Panc1 (cell line): ENCODE data around the gene NTRK3. TPM values are rescaled to one million over a fixed set of nuclear protein-coding genes. Genes with fewer than 3 reads are reported as not detected.

ENCODE experiments used
- ATAC-seq: fragments of 200-7000 bp; cut with Tn5 transposase; 2 replicates; pipeline ENCODE4 v1.9.1; 2020; ENCODE audit warnings: mild to moderate bottlenecking, moderate library complexity
- BruUV-seq: library from RNA; stranded (reverse); fragments of 400-500 nt; replicated peaks from 2 replicates; lab custom pipeline; 2021; lab: Mats Ljungman, UMichigan
- CTCF ChIA-PET: fragments of 300-600 bp; sonication (Branson Sonifier 250); formaldehyde crosslinking; loops from one replicate; lab custom pipeline; 2022; ENCODE audit warnings: antibody characterized with exemption; lab: Charles Lee
- POLR2A ChIA-PET: fragments of 300-600 bp; sonication (Branson Sonifier 250); formaldehyde crosslinking; loops from one replicate; lab custom pipeline; 2022; ENCODE audit warnings: antibody characterized with exemption; lab: Charles Lee
- DNase-seq: peaks from one replicate; pipeline ENCODE4 v3.0.0-alpha.2; 2010; ENCODE audit warnings: low read depth, low spot score
- H3K27ac ChIP-seq: 2 replicates; pipeline ENCODE4 v1.5.1; 2011; ENCODE audit warnings: mild to moderate bottlenecking, low read length, inconsistent platforms
- H3K27me3 ChIP-seq: fragments of 200-500 bp; sonication (Bioruptor generic); 2 replicates; pipeline ENCODE4 v1.6.0; 2014; ENCODE audit warnings: low read length, inconsistent platforms; ENCODE audit not compliant: control insufficient read depth, insufficient read depth
- H3K36me3 ChIP-seq: fragments of 200-500 bp; sonication (Bioruptor generic); 2 replicates; pipeline ENCODE4 v1.5.1; 2014; ENCODE audit warnings: inconsistent platforms, mild to moderate bottlenecking, low read length, moderate library complexity; ENCODE audit not compliant: control insufficient read depth, insufficient read depth
- H3K4me1 ChIP-seq: 2 replicates; pipeline ENCODE4 v1.5.1; 2011; ENCODE audit warnings: inconsistent platforms, mild to moderate bottlenecking, low read length, moderate library complexity; ENCODE audit not compliant: control insufficient read depth, insufficient read depth
- H3K4me3 ChIP-seq, 2 experiments: 2 replicates each; pipeline ENCODE4 v1.5.1; 2011 to 2012; ENCODE audit warnings: low read depth in 2 of 2, low read length in 2 of 2, mild to moderate bottlenecking in 2 of 2, inconsistent platforms in 1 of 2, moderate library complexity in 1 of 2
- H3K9me3 ChIP-seq: fragments of 200-500 bp; sonication (Bioruptor generic); 2 replicates; pipeline ENCODE4 v1.5.1; 2014; ENCODE audit warnings: low read depth, mild to moderate bottlenecking, inconsistent platforms, low read length, moderate library complexity; ENCODE audit not compliant: control insufficient read depth, insufficient read depth
- CTCF ChIP-seq: fragments of 450-650 bp; IDR thresholded peaks from 2 replicates; pipeline ENCODE4 v1.5.1; 2017; ENCODE audit warnings: mild to moderate bottlenecking
- POLR2AphosphoS5 ChIP-seq: IDR thresholded peaks from 2 replicates; pipeline ENCODE4 v1.6.1; 2012; ENCODE audit warnings: mild to moderate bottlenecking, low read depth, low read length, moderate library complexity
- REST ChIP-seq, 2 experiments: IDR thresholded peaks; 2 replicates each; pipeline ENCODE4 v1.6.1; 2011 to 2012; ENCODE audit warnings: low read depth in 2 of 2, control low read depth in 1 of 2, low read length in 1 of 2, mild to moderate bottlenecking in 1 of 2, moderate library complexity in 1 of 2; ENCODE audit not compliant: insufficient read depth in 1 of 2
- SIN3A ChIP-seq: IDR thresholded peaks from 2 replicates; pipeline ENCODE4 v1.6.1; 2012; ENCODE audit warnings: low read depth, mild to moderate bottlenecking, low read length, moderate library complexity, borderline replicate concordance; ENCODE audit not compliant: insufficient read depth
- TCF7L2 ChIP-seq: IDR thresholded peaks from 2 replicates; pipeline ENCODE4 v1.6.1; 2011; ENCODE audit warnings: mild to moderate bottlenecking, low read depth, low read length, inconsistent platforms
- in situ Hi-C: cut with HindIII; loops from 2 replicates; pipeline ENCODE4 v1.10.0; 2016; ENCODE audit warnings: low sequenced_read_pairs, low pct_unique_long_range_greater_than_20kb
- intact Hi-C: fragments of 100-400 bp; cut with micrococcal nuclease; formaldehyde crosslinking; loops from one replicate; pipeline ENCODE4 v1.10.0; 2022; ENCODE audit not compliant: unreplicated experiment
- total RNA-seq: library from RNA; stranded (reverse); gene quantifications from one replicate; pipeline ENCODE4 v1.2.1, GENCODE V29; 2021; ENCODE audit not compliant: unreplicated experiment

NTRK3 gene
- total RNA-seq, 1 experiment from 2014 or later = not detected

GRCh38 chr15:87949151-87949574, 307.4 kb downstream of the NTRK3 start:
- no peak overlapping the region for H3K27ac ChIP-seq
- no TSS peak for BruUV-seq

GRCh38 chr15:87947560-87947959, 309.0 kb downstream of the NTRK3 start:
- Histone ChIP-seq H3K9me3 (no peaks in the 10 kb centered on the region), H3K4me1 (no peaks in the 10 kb centered on the region), H3K27me3 (no peaks in the 10 kb centered on the region; the same call in 1 of the 2 replicates), H3K4me3 (no peak overlapping the region), H3K27ac (no peak overlapping the region), H3K36me3 (no peaks in the 10 kb centered on the region)
- ATAC-seq (no peak), DNase-seq (no peak)
- in situ Hi-C loops (no loop called here), intact Hi-C loops (no loop called here)
- no peak for TF ChIP-seq REST (IDR thresholded peaks at IDR 0.05; ENCODE audit: insufficient read depth in 1 of 2, low read depth in 2 of 2, low read length in 1 of 2)
- no peak for TF ChIP-seq POLR2AphosphoS5
- TF ChIP-seq SIN3A = no peak
- no peak for TF ChIP-seq TCF7L2
- no peak for TF ChIP-seq CTCF
- CTCF ChIA-PET = no interaction called here
- POLR2A ChIA-PET = no interaction called here
- no TSS peak for BruUV-seq

More at GRCh38 chr15:87949151-87949574, 307.4 kb downstream of the NTRK3 start:
- ChIA-PET POLR2A (no interaction called here), CTCF (no interaction called here)
- ATAC-seq (no peak), DNase-seq (no peak)
- Histone ChIP-seq H3K4me1 (no peaks in the 10 kb centered on the region), H3K9me3 (no peaks in the 10 kb centered on the region), H3K4me3 (no peak overlapping the region), H3K27me3 (no peaks in the 10 kb centered on the region; the same call in 1 of the 2 replicates), H3K36me3 (no peaks in the 10 kb centered on the region)
- in situ Hi-C loops (no loop called here), intact Hi-C loops (no loop called here)
- no peak for TF ChIP-seq POLR2AphosphoS5
- no peak for TF ChIP-seq SIN3A
- no peak for TF ChIP-seq TCF7L2
- no peak for TF ChIP-seq CTCF
- TF ChIP-seq REST (IDR thresholded peaks at IDR 0.05; ENCODE audit: insufficient read depth in 1 of 2, low read depth in 2 of 2, low read length in 1 of 2) = no peak
